GM19455 (cell line): ENCODE data around the gene CYCS.

Experiments used
- ATAC-seq: cut with Tn5 transposase; IDR thresholded peaks from one replicate; pipeline ENCODE4 v1.9.1; 2021; ENCODE audit not compliant: unreplicated experiment

Gene CYCS

GRCh38 chr7:25075459-25075858, 49.6 kb downstream of the CYCS start:
- no peak for ATAC-seq

DNA sequence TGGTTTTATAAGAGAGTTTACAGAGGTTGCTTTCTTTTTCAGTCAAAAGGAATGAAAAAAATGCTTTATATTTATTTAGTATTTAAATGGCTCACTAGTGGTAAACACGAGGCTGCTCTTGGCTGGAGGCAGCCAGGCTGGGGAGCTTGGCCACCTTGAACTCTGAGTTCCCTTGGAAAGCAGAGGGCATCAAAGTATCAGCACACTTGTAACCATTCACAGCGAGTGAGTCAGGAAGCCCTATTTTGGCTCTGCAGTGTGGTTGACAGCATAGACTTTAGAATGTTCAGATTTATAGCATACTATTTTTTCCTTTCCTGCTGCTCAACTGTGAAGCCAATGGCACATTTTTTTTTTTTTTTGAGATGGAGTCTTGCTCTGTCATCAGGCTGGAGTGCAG, 51.6 kb downstream of the CYCS start:
- ATAC-seq, result no peak
